SK-N-SH treated with all-trans-retinoic acid at 6 μM for 48 hours (cell line): ENCODE data around the gene SMTN.
"Not testable (repeated sequence)": the region's sequence is repeated elsewhere in the genome, so short reads cannot be mapped to it uniquely, and the experiment has no call there.

ENCODE experiments used
- ATAC-seq: fragments of 200-7000 bp; cut with Tn5 transposase; 3 replicates; pipeline ENCODE4 v1.9.1; 2020; ENCODE audit warnings: mild to moderate bottlenecking, moderate library complexity
- ARNTL ChIP-seq: fragments of 450-650 bp; formaldehyde crosslinking; IDR thresholded peaks from 2 replicates; pipeline ENCODE4 v1.5.0; 2020; ENCODE audit warnings: low read depth, mild to moderate bottlenecking, moderate library complexity, borderline replicate concordance
- ESRRG ChIP-seq: fragments of 250-450 bp; sonication (Bioruptor Pico); IDR thresholded peaks from 2 replicates; pipeline ENCODE4 v1.6.1; 2021; ENCODE audit warnings: mild to moderate bottlenecking
- ISL1 ChIP-seq: fragments of 250-450 bp; sonication (Bioruptor Pico); IDR thresholded peaks from 2 replicates; pipeline ENCODE4 v2.1.2; 2022; ENCODE audit warnings: mild to moderate bottlenecking, moderate library complexity
- RARB ChIP-seq: fragments of 250-450 bp; sonication (Bioruptor Pico); IDR thresholded peaks from 2 replicates; pipeline ENCODE4 v1.8.0; 2021; ENCODE audit warnings: mild to moderate bottlenecking, moderate library complexity
- SNAI2 ChIP-seq: fragments of 250-450 bp; sonication (Bioruptor Pico); IDR thresholded peaks from 2 replicates; pipeline ENCODE4 v1.5.0; 2020; ENCODE audit warnings: mild to moderate bottlenecking, moderate library complexity
- TCF4 ChIP-seq: fragments of 250-450 bp; sonication (Bioruptor Pico); IDR thresholded peaks from 2 replicates; pipeline ENCODE4 v1.8.0; 2021; ENCODE audit warnings: mild to moderate bottlenecking, moderate library complexity, borderline replicate concordance
- ZC3H10 ChIP-seq: fragments of 250-450 bp; sonication (Bioruptor Pico); IDR thresholded peaks from 2 replicates; pipeline ENCODE4 v1.5.1; 2021; ENCODE audit warnings: mild to moderate bottlenecking, moderate library complexity
- ZFP3 ChIP-seq: fragments of 250-450 bp; sonication (Bioruptor Pico); IDR thresholded peaks from 2 replicates; pipeline ENCODE4 v1.5.0; 2020; ENCODE audit warnings: mild to moderate bottlenecking, moderate library complexity
- ZFP30 ChIP-seq: fragments of 450-650 bp; formaldehyde crosslinking; IDR thresholded peaks from 2 replicates; pipeline ENCODE4 v1.5.0; 2022; ENCODE audit warnings: mild to moderate bottlenecking, moderate library complexity
- ZNF8 ChIP-seq: fragments of 450-650 bp; formaldehyde crosslinking; IDR thresholded peaks from 2 replicates; pipeline ENCODE4 v1.5.0; 2020; ENCODE audit warnings: mild to moderate bottlenecking, moderate library complexity
- TF ChIP-seq, protein P1 (sequence below): fragments of 250-450 bp; sonication (Bioruptor Pico); IDR thresholded peaks from 2 replicates; pipeline ENCODE4 v1.5.1; 2021; ENCODE audit warnings: mild to moderate bottlenecking, moderate library complexity
- TF ChIP-seq, protein P2 (sequence below): fragments of 250-450 bp; sonication (Bioruptor Pico); IDR thresholded peaks from 2 replicates; pipeline ENCODE4 v1.8.0; 2021; ENCODE audit warnings: low read depth, mild to moderate bottlenecking, moderate library complexity, borderline replicate concordance
- TF ChIP-seq, protein P3 (sequence below): fragments of 250-450 bp; sonication (Bioruptor Pico); IDR thresholded peaks from 2 replicates; pipeline ENCODE4 v1.5.1; 2020; ENCODE audit warnings: low read depth, mild to moderate bottlenecking, moderate library complexity
- TF ChIP-seq, protein P4 (sequence below): fragments of 250-450 bp; sonication (Bioruptor Pico); IDR thresholded peaks from 2 replicates; pipeline ENCODE4 v1.5.0; 2020; ENCODE audit warnings: mild to moderate bottlenecking, moderate library complexity
- TF ChIP-seq, protein P5 (sequence below): fragments of 250-450 bp; sonication (Bioruptor Pico); IDR thresholded peaks from 2 replicates; pipeline ENCODE4 v1.8.0; 2020; ENCODE audit warnings: mild to moderate bottlenecking, moderate library complexity, borderline replicate concordance

Gene SMTN

DNA sequence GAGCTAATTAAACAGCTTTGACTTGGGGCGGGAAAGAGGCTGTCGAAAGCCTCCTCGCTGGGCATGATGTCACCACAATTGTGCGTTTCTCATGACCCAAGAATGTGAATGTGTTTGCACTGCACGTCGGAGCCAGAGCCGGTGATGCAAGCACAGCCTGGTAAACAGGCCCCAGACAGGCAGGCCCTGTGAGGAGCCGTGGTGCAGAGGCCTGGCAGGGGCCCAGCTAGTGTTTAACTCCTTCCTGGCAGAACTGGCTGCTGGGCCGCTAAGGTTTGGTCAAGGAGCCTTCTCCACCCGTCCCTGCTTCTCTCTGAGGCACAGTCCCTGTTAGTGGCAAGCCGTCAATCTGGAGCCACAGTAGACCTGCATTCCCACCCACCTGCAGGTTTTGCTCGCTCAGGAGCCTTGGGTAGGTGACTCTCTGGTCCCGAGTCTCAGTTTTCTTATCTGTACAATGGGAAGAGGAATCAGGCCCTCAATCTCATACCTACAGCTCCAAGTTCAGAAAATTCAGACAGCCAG lies 25.4 kb upstream of the SMTN start:
- peak; percentile 98 for ATAC-seq

DNA sequence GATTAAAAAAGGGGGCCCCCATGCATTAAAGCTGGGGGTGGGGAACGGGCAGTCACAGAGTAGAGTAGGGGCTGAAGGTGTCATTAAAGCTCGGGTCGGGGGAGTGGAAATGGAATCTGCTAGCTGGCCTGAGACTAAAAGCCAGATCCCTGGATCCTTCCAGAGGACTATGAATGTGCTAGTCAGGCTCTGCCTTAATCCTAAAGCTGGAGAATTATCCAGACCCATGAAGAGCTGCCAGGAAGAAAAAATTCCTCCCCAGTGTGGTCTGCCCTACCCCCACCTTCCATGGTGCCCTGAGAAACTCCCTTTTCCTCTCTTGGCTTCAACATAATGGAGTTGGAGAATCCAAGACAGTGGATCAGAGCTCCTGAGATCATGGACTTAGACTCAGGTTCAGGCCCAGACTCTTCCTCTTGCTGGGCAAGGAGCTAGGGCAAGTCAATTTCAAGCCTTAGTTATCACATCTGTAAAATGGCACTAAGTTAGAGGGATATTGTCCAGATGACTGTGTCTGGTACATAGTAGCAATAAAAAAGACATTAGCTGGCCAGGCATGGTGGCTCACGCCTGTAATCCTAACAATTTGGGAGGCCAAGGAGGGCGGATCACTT lies 24.0 kb upstream of the SMTN start:
- ATAC-seq: no peak
- TF ChIP-seq, protein P1, sequence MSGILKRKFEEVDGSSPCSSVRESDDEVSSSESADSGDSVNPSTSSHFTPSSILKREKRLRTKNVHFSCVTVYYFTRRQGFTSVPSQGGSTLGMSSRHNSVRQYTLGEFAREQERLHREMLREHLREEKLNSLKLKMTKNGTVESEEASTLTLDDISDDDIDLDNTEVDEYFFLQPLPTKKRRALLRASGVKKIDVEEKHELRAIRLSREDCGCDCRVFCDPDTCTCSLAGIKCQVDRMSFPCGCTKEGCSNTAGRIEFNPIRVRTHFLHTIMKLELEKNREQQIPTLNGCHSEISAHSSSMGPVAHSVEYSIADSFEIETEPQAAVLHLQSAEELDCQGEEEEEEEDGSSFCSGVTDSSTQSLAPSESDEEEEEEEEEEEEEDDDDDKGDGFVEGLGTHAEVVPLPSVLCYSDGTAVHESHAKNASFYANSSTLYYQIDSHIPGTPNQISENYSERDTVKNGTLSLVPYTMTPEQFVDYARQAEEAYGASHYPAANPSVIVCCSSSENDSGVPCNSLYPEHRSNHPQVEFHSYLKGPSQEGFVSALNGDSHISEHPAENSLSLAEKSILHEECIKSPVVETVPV (CRISPR knock-in tag): no peak
- no peak for TF ChIP-seq ZNF8

More for the DNA sequence above, 25.4 kb upstream of the SMTN start:
- TF ChIP-seq ZFP30 (no peak), ISL1 (CRISPR knock-in tag) (peak; percentile 36; the same call in 1 of the 2 replicates), ESRRG (CRISPR knock-in tag) (no peak), TCF4 (CRISPR knock-in tag) (no peak)
- TF ChIP-seq, protein P2, sequence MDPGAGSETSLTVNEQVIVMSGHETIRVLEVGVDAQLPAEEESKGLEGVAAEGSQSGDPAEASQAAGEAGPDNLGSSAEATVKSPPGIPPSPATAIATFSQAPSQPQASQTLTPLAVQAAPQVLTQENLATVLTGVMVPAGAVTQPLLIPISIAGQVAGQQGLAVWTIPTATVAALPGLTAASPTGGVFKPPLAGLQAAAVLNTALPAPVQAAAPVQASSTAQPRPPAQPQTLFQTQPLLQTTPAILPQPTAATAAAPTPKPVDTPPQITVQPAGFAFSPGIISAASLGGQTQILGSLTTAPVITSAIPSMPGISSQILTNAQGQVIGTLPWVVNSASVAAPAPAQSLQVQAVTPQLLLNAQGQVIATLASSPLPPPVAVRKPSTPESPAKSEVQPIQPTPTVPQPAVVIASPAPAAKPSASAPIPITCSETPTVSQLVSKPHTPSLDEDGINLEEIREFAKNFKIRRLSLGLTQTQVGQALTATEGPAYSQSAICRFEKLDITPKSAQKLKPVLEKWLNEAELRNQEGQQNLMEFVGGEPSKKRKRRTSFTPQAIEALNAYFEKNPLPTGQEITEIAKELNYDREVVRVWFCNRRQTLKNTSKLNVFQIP (CRISPR knock-in tag): no peak
- TF ChIP-seq, protein P3, sequence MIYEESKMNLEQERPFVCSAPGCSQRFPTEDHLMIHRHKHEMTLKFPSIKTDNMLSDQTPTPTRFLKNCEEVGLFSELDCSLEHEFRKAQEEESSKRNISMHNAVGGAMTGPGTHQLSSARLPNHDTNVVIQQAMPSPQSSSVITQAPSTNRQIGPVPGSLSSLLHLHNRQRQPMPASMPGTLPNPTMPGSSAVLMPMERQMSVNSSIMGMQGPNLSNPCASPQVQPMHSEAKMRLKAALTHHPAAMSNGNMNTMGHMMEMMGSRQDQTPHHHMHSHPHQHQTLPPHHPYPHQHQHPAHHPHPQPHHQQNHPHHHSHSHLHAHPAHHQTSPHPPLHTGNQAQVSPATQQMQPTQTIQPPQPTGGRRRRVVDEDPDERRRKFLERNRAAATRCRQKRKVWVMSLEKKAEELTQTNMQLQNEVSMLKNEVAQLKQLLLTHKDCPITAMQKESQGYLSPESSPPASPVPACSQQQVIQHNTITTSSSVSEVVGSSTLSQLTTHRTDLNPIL (CRISPR knock-in tag): peak; percentile 26; the same call in 1 of the 2 replicates
- TF ChIP-seq, protein P4, sequence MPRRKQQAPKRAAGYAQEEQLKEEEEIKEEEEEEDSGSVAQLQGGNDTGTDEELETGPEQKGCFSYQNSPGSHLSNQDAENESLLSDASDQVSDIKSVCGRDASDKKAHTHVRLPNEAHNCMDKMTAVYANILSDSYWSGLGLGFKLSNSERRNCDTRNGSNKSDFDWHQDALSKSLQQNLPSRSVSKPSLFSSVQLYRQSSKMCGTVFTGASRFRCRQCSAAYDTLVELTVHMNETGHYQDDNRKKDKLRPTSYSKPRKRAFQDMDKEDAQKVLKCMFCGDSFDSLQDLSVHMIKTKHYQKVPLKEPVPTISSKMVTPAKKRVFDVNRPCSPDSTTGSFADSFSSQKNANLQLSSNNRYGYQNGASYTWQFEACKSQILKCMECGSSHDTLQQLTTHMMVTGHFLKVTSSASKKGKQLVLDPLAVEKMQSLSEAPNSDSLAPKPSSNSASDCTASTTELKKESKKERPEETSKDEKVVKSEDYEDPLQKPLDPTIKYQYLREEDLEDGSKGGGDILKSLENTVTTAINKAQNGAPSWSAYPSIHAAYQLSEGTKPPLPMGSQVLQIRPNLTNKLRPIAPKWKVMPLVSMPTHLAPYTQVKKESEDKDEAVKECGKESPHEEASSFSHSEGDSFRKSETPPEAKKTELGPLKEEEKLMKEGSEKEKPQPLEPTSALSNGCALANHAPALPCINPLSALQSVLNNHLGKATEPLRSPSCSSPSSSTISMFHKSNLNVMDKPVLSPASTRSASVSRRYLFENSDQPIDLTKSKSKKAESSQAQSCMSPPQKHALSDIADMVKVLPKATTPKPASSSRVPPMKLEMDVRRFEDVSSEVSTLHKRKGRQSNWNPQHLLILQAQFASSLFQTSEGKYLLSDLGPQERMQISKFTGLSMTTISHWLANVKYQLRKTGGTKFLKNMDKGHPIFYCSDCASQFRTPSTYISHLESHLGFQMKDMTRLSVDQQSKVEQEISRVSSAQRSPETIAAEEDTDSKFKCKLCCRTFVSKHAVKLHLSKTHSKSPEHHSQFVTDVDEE (CRISPR knock-in tag): no peak
- TF ChIP-seq, all 23 proteins: peak for 2

DNA sequence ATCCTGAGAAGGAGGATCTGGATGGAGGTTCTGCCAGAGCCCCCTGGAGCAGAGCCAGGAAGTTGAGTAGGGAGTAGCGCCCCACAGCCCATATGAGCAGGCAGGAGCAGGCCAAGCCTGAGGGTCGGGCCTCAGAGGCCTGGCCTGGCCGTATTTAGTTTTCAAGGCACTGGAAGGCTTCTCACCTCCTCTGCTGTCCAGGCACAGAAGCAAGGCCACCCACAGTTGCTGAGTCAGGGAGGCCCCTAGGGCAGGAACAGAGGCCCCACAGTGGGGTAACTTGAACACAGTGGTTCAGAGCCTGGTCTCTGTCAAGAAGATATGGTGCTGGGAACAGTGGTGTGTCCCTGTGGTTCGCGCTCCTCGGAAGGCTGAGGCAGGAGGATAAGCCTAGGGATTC lies 21.5 kb upstream of the SMTN start:
- not testable (repeated sequence) for ATAC-seq

DNA sequence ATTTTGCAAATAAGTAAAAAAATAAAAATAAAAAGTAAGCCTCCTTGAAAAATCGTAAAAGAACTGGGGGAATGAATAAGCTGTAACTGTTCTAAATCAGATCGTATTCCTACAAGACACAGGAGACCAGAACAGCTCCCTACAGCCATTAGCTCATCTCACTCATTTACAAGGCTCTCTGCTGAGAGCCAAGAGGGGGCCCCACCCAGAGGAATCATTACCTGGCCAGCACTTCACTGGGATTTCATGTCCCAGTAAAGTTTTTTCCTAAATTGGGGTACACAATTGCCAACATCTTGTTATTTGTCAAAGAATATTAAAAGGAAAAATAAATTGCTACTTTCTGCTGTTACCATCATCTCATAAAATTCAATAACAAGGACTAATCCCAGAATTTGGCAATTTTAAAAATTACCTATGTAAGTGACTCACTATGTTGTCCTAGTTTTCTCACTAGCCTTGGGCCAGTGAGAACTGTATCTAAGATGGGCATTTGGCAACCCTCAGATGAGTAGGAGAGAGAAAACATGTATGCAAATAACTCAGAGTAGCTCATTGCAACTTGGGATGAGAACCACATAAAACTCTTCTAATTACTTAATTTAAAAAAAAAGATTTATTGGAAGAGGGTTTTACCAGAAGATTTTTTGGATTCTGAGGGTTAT lies 18.4 kb upstream of the SMTN start:
- no peak for ATAC-seq
- TF ChIP-seq ARNTL (CRISPR knock-in tag) (no peak), ZNF8 (no peak), ZC3H10 (CRISPR knock-in tag) (no peak), SNAI2 (no peak), RARB (CRISPR knock-in tag) (no peak), ZFP3 (CRISPR knock-in tag) (no peak)
- TF ChIP-seq, protein P5, sequence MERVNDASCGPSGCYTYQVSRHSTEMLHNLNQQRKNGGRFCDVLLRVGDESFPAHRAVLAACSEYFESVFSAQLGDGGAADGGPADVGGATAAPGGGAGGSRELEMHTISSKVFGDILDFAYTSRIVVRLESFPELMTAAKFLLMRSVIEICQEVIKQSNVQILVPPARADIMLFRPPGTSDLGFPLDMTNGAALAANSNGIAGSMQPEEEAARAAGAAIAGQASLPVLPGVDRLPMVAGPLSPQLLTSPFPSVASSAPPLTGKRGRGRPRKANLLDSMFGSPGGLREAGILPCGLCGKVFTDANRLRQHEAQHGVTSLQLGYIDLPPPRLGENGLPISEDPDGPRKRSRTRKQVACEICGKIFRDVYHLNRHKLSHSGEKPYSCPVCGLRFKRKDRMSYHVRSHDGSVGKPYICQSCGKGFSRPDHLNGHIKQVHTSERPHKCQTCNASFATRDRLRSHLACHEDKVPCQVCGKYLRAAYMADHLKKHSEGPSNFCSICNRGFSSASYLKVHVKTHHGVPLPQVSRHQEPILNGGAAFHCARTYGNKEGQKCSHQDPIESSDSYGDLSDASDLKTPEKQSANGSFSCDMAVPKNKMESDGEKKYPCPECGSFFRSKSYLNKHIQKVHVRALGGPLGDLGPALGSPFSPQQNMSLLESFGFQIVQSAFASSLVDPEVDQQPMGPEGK (CRISPR knock-in tag): no peak
- TF ChIP-seq, protein P2 (CRISPR knock-in tag): no peak
